Measurements from ENCODE around the gene PRDX5. TPM values are rescaled to one million over a fixed set of nuclear protein-coding genes. Genes with fewer than 3 reads are reported as not detected.

Gene PRDX5
- total RNA-seq, 1 experiment from 2014 or later: 267 TPM

GRCh38 chr11:64344787-64345186 lies 26.9 kb downstream of the PRDX5 start (continued):
- TF ChIP-seq, protein P1, sequence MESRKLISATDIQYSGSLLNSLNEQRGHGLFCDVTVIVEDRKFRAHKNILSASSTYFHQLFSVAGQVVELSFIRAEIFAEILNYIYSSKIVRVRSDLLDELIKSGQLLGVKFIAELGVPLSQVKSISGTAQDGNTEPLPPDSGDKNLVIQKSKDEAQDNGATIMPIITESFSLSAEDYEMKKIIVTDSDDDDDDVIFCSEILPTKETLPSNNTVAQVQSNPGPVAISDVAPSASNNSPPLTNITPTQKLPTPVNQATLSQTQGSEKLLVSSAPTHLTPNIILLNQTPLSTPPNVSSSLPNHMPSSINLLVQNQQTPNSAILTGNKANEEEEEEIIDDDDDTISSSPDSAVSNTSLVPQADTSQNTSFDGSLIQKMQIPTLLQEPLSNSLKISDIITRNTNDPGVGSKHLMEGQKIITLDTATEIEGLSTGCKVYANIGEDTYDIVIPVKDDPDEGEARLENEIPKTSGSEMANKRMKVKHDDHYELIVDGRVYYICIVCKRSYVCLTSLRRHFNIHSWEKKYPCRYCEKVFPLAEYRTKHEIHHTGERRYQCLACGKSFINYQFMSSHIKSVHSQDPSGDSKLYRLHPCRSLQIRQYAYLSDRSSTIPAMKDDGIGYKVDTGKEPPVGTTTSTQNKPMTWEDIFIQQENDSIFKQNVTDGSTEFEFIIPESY (IDR thresholded peaks at IDR 0.05; ENCODE audit: extremely low read depth, insufficient replicate concordance, low read length): no peak
- TF ChIP-seq ZNF274 (IDR thresholded peaks at IDR 0.05; ENCODE audit: low read depth, low read length): no peak
- TF ChIP-seq SP1 (IDR thresholded peaks at IDR 0.05; ENCODE audit: low read depth): no peak
- TF ChIP-seq ELF1 (IDR thresholded peaks at IDR 0.05; ENCODE audit: borderline replicate concordance, low read depth): no peak

DNA sequence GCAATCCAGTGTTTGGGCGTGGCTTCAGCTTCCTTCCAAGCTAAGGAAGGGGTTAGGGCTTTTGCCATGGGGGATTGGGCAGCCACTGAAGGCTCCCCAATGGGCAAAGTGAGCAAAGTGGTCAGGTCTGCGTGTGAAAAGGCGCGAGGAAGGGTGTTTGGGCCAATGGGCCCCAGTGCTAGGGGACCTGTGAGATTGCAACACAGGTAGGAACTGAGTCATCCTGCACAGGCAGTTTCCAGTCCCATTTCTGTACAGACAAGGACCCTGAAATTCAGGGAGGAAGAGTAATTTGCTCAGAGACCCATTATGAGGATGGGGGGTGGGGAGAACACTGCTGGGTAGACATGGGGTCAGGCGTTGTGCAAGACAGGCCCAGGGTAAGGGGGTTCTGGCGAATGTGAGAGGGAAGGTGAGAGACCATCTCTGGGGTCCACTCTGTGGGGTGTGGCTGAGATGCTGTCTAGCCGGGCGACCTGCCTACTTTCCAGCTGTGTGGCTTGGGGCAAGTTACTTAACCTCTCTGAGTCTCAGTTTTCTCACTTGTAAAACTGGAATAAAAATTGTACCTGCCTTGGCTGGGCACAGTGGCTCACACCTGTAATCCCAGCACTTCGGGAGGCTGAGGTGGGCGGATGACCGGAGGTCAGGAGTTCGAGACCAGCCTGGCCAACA lies 29.4 kb downstream of the PRDX5 start:
- H3K9ac ChIP-seq (ENCODE audit: low read length): no peak overlapping the region
- intact Hi-C loops (cut with micrococcal nuclease): no loop called here
- H3K4me1 ChIP-seq (ENCODE audit: control insufficient read depth in 1 of 2, insufficient read depth in 2 of 2, low read length in 2 of 2): peaks cover 8 to 22% of the 10 kb centered on the region in 2 experiments; a peak in 3 of 4 replicates
- H3K9me3 ChIP-seq (ENCODE audit: control insufficient read depth in 1 of 2, insufficient read depth in 1 of 2, low read depth in 1 of 2, low read length in 2 of 2): no peaks in the 10 kb centered on the region
- H3K9me2 ChIP-seq (ENCODE audit: insufficient read depth): no peaks in the 10 kb centered on the region
- H3K36me3 ChIP-seq (ENCODE audit: control insufficient read depth in 1 of 2, insufficient read depth in 2 of 2, low read length in 2 of 2): no peaks in the 10 kb centered on the region
- ChIA-PET CTCF (interaction anchor here (1.0 kb wide), 1 partner anchor 8 kb away, joined by 3 read pairs; no protein-coding TSS in a partner anchor), RAD21 (ENCODE audit: low non-redundant PET in 1 of 2, low total read pairs in 2 of 2, uncharacterized antibody in 2 of 2, unreplicated experiment in 2 of 2) (no interaction called here), POLR2A (interaction anchor here (1.3 kb wide), 1 partner anchor 30 kb away, joined by 4 read pairs; the partner anchor contains the start of genes PRDX5 and TRMT112)
- no peak overlapping the region for H3K4me3 ChIP-seq (replicated peaks in 1 of 2; ENCODE audit: low read depth in 1 of 2, low read length in 2 of 2)
- no peaks in the 10 kb centered on the region for H3K27me3 ChIP-seq (ENCODE audit: insufficient read depth, low read length)
- ATAC-seq (no peak), DNase-seq (ENCODE audit: low read depth, low spot score) (no peak)
- H2AFZ ChIP-seq (ENCODE audit: low read depth, low read length, poor library complexity, severe bottlenecking): no peak overlapping the region
- H3K27ac ChIP-seq (ENCODE audit: low read depth, low read length): no peak overlapping the region
- H3K4me2 ChIP-seq (ENCODE audit: low read length): peak overlapping the region; percentile 39; the same call in 1 of the 2 replicates
- no TSS peak for BruUV-seq (replicated peaks)
- no peaks in the 10 kb centered on the region for H3K79me2 ChIP-seq (ENCODE audit: insufficient read depth, low read length)
- H4K20me1 ChIP-seq (ENCODE audit: insufficient read depth): no peaks in the 10 kb centered on the region
- TF ChIP-seq ELF1 (IDR thresholded peaks at IDR 0.05; ENCODE audit: borderline replicate concordance, low read depth): no peak
- TF ChIP-seq EZH2 (IDR thresholded peaks at IDR 0.05): no peak
- TF ChIP-seq CEBPB (IDR thresholded peaks at IDR 0.05; ENCODE audit: low read depth): no peak
- TF ChIP-seq POLR2AphosphoS5 (IDR thresholded peaks at IDR 0.05; ENCODE audit: low read depth, low read length): no peak
- no peak for TF ChIP-seq ZNF274 (IDR thresholded peaks at IDR 0.05; ENCODE audit: low read depth, low read length)
- no peak for TF ChIP-seq TCF7L2 (IDR thresholded peaks at IDR 0.05; ENCODE audit: borderline replicate concordance, extremely low read depth, insufficient read depth, insufficient read length)
- TF ChIP-seq EGR1 (IDR thresholded peaks at IDR 0.05; ENCODE audit: low read depth): no peak
- no peak for TF ChIP-seq JUND (IDR thresholded peaks at IDR 0.05)
- TF ChIP-seq, protein P2, sequence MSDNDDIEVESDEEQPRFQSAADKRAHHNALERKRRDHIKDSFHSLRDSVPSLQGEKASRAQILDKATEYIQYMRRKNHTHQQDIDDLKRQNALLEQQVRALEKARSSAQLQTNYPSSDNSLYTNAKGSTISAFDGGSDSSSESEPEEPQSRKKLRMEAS (IDR thresholded peaks at IDR 0.05): no peak
- no peak for TF ChIP-seq EZH2phosphoT487 (IDR thresholded peaks at IDR 0.05; ENCODE audit: borderline replicate concordance)
- no peak for TF ChIP-seq REST (IDR thresholded peaks at IDR 0.05; ENCODE audit: low read depth)
- no peak for TF ChIP-seq RAD21 (IDR thresholded peaks at IDR 0.05; ENCODE audit: low read depth)
- TF ChIP-seq FOSL1 (IDR thresholded peaks at IDR 0.05; ENCODE audit: low read depth): no peak
- TF ChIP-seq POLR2A (IDR thresholded peaks at IDR 0.05; ENCODE audit: borderline replicate concordance, extremely low read depth, insufficient read depth, insufficient read length): no peak
- TF ChIP-seq, protein P3, sequence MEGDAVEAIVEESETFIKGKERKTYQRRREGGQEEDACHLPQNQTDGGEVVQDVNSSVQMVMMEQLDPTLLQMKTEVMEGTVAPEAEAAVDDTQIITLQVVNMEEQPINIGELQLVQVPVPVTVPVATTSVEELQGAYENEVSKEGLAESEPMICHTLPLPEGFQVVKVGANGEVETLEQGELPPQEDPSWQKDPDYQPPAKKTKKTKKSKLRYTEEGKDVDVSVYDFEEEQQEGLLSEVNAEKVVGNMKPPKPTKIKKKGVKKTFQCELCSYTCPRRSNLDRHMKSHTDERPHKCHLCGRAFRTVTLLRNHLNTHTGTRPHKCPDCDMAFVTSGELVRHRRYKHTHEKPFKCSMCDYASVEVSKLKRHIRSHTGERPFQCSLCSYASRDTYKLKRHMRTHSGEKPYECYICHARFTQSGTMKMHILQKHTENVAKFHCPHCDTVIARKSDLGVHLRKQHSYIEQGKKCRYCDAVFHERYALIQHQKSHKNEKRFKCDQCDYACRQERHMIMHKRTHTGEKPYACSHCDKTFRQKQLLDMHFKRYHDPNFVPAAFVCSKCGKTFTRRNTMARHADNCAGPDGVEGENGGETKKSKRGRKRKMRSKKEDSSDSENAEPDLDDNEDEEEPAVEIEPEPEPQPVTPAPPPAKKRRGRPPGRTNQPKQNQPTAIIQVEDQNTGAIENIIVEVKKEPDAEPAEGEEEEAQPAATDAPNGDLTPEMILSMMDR (IDR thresholded peaks at IDR 0.05 in 2 of 3, conservative IDR thresholded peaks at IDR 0.05 in 1 of 3; ENCODE audit: borderline replicate concordance in 1 of 3, insufficient read depth in 1 of 3, low read depth in 2 of 3, low read length in 2 of 3): no peak

Measured in HCT116 (cell line).